DMS53 treated with DMSO at 0.1 percent for 48 hours (cell line): Measurements from ENCODE around the gene ZNF592.

Experiments
- DNase-seq: peaks from one replicate; lab custom pipeline; 2025; ENCODE audit not compliant: unreplicated experiment; lab: John Stamatoyannopoulos, UW

The ZNF592 gene

GRCh38 chr15:84775867-84776449 is 27.6 kb downstream of the ZNF592 start:
- DNase-seq = no peak

DNA sequence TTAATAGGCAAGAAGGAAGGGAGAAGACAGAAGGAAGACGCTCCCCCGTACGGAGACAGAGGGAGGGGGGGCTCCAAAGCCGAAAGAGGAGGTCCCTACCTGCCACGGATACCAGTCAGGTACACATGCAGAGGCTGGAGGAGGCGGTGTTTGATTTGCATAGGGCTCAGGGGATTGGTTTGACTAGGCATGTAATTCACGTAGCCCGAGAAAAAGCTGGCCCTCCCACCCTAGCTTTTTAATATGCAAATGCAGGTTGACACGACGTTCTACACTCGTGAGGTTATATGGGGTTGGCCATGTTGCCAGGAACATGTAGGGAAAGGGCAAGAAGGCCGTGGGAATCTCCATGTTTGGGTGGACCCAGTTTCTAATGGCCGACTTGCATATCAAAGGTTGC is 29.8 kb downstream of the ZNF592 start:
- DNase-seq = no peak

DNA sequence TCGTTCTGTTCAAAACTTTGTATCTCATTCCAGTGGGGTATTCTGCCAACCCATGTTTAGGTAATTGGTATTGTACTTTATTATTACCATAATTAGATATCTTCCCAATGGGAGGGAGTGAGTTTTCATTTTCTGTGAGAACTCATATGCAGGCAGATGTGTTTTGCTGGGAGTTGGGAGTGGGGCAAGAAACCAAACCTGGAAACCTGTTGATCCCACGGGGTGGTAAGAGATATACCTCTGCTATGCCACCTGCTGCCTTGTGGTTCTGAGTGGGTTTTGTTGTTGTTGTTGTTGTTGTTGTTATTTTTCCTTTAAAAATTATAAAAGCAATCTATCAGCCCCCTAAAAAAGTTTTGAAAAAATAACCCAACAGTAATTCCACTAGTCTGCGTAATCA is 32.1 kb downstream of the ZNF592 start:
- DNase-seq = no peak

GRCh38 chr15:84781495-84781894 is 33.1 kb downstream of the ZNF592 start:
- DNase-seq = no peak

GRCh38 chr15:84782346-84782745 is 34.0 kb downstream of the ZNF592 start:
- DNase-seq = no peak

DNA sequence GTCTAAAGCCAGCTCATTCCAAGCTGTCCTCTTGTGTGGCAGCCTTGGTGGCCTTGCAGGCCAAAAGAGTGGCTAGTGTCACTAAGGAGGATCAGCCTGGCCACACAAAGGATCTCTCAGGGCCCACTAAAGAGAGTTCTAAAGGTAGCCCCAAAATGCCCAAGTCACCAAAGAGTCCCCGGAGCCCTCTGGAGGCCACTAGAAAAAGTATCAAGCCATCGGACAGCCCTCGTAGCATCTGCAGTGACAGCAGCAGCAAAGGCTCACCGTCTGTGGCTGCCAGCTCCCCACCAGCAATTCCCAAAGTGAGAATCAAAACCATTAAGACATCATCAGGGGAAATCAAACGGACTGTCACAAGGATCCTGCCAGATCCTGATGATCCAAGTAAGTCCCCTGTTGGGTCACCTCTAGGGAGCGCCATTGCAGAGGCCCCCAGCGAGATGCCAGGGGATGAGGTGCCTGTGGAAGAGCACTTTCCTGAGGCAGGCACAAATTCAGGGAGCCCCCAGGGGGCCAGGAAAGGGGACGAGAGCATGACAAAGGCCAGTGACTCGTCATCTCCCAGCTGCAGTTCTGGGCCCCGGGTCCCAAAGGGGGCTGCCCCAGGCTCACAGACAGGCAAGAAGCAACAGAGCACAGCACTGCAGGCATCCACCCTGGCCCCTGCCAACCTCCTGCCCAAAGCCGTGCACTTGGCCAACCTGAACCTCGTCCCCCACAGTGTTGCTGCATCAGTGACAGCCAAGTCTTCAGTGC is 35.3 kb downstream of the ZNF592 start:
- DNase-seq = no peak

DNA sequence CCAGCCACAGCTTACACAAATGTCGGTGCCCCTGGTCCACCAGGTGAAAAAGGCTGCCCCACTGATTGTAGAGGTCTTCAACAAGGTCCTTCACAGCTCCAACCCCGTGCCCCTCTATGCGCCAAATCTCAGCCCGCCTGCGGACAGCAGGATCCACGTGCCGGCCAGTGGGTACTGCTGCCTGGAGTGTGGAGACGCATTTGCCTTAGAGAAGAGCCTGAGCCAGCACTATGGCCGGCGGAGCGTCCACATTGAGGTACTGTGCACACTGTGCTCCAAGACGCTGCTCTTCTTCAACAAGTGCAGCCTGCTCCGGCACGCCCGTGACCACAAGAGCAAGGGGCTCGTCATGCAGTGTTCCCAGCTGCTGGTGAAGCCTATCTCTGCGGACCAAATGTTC is 35.9 kb downstream of the ZNF592 start:
- no peak for DNase-seq

- DNase-seq = no peak
These were observed 36.7 kb downstream of the ZNF592 start for GRCh38 chr15:84785053-84785452.

GRCh38 chr15:84788500-84788899 is 40.1 kb downstream of the ZNF592 start:
- no peak for DNase-seq

- DNase-seq = no peak
These were observed 41.4 kb downstream of the ZNF592 start for GRCh38 chr15:84789762-84790161.

GRCh38 chr15:84790676-84791075 is 42.3 kb downstream of the ZNF592 start:
- no peak for DNase-seq

GRCh38 chr15:84791763-84792162 is 43.4 kb downstream of the ZNF592 start:
- no peak for DNase-seq

DNA sequence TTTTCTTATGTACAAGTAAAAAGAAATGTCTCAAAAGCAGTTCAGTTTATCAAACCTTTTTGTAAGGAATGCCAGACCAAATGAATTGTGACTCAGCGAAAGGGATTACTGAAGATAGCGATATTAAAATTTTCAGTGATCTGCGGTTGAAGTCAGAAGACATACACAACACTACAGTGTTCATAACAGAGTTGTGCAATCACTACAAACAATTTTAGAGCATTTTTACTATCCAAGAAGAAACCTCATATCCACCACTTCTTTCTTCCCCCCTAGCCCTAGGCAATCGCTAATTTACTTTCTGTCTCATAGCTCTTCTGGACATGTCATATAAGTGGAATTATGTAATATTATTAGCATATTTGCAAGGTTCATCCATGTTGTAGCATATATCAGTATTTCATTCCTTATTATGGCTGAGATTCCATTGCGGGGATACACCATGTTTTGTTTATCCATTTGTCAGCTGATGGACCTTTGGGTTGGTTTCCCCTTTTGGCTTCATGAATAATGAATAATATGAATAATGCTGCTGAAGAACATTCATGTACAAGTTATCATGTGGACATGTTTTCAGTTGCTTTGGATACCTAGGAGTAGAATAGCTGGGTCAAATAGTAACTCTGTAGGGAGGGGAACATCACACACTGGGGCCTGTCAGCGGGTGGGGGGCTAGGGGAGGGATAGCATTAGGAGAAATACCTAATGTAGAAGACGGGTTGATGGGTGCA is 45.2 kb downstream of the ZNF592 start:
- DNase-seq = no peak

GRCh38 chr15:84794162-84794547 is 45.8 kb downstream of the ZNF592 start:
- no peak for DNase-seq

DNA sequence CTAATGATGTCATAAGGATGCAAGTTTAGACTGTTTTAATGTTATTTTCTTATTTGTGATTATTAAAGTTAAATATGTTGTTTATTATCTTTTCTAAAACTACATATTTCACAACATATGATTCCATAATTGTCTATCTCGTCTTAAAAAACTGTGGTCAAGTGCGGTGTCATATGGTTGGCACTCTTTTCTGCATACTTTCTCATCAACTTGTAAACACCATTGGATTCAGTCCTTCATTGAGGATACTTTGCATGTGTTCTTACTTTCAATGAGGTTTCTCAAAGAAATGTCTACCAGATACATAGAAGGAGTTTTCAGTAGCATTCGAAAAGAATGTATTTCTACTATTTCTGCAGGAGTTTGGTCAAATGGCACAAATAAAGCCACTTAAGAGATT is 46.8 kb downstream of the ZNF592 start:
- no peak for DNase-seq

- DNase-seq = no peak
These were observed 48.8 kb downstream of the ZNF592 start for GRCh38 chr15:84797212-84797611.

- DNase-seq = no peak
These were observed 49.4 kb downstream of the ZNF592 start for GRCh38 chr15:84797801-84798200.

DNA sequence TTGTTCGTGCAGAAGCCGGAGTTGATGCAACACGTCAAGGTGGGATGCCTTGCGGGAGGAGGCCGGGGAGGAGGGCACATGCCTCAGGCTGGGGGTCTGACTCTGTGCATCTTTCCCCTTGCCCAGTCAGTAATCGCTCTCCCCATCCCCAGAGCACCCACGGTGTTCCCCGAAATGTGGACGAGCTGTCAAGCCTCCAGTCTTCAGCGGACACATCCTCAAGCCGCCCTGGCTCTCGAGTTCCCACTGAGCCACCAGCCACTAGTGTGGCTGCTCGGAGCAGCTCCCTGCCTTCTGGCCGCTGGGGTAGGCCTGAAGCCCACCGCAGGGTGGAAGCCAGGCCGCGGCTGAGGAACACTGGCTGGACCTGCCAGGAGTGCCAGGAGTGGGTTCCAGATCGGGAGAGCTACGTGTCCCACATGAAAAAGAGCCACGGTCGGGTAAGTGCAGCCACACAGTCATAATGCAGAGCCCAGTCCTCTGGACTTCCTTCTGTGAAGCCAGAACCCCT is 50.1 kb downstream of the ZNF592 start:
- DNase-seq = no peak

- no peak for DNase-seq
These were observed 51.3 kb downstream of the ZNF592 start for GRCh38 chr15:84799511-84800187.

DNA sequence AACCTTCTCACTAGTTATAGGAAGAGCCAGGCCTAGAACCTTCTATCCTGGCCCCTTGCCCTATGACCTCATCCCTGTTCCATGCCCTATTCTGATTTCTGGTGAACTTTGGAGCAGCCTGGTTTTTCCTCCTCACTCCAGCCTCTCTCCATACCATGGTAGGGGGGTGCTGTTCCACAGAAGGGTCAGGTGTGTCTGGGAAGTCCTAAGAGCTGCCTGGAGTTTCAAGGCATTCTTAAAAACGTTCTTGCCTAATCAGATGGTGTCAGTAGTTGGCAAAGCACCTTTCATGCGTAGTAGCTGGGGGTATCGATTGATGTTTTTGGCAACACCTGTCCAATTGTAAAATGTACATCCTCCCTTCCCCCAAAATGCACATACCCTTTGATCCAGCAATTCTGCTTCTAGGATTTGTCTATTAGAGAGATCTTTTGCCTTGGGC is 52.0 kb downstream of the ZNF592 start:
- DNase-seq = no peak
